HG03196 (cell line): ENCODE results near the gene CWC22.

Experiments
- ATAC-seq: cut with Tn5 transposase; IDR thresholded peaks from one replicate; pipeline ENCODE4 v1.9.1; 2021; ENCODE audit not compliant: unreplicated experiment

The CWC22 gene

DNA sequence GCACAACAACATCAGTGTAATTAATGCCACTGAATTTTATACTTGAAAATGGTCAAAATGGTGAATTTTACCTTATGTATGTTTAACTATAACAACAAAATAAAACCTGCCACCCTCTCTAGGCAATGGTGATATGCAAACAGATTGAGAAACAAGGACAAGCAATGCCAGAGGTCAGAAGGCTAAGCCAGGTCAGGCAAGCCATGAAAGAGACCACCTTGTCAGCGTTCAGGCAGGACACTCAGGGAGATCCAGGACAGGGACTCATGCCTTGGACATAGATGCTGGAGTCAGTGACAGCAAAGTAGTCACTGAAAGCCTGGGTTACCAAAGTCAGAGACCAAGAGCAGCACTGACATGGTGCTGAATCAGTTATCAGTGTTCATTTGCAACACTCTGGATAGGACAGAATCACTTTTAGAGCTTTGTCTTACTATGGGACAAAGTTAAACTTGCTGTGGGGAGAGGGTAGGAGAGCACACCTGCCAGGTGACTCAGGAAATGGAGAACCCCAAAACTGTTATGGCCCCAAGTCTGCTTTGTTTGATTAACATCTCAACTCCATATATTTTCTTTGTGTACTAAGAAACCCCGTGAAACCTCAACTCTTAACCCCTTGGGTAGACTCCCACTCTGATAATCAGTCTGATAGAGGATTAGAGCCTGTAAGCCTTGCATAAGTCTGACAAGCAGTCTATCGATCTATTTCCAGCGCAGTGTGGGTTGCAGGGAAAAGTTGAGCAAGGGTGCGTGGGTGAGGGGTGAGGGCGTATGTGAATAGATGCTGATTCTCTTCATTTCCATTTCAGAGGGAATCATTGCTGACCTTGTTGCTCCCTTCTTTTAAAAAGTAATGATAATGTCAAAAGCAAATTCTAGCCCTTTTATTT is 97.0 kb downstream of the CWC22 start:
- ATAC-seq: no peak

- ATAC-seq: no peak
Measured at GRCh38 chr2:179900655-179901054, 106.4 kb downstream of the CWC22 start.

GRCh38 chr2:179899666-179900065 is 107.4 kb downstream of the CWC22 start:
- no peak for ATAC-seq

- ATAC-seq: no peak
Measured at GRCh38 chr2:179898873-179899272, 108.2 kb downstream of the CWC22 start.
